B cell (primary cell): ENCODE results near the gene SETDB2.

ENCODE experiments used
- CTCF ChIP-seq: fragments of 200-600 bp; IDR thresholded peaks from one replicate; pipeline ENCODE4 v1.8.0; 2022; ENCODE audit warnings: antibody characterized with exemption, mild to moderate bottlenecking
- EZH2 ChIP-seq: IDR thresholded peaks from 2 replicates; pipeline ENCODE4 v1.6.1; 2012; ENCODE audit warnings: borderline replicate concordance, low read depth, mild to moderate bottlenecking, moderate library complexity, low read length; ENCODE audit not compliant: insufficient read depth, poor library complexity, severe bottlenecking

- TF ChIP-seq CTCF (no peak), EZH2 (no peak)
Measured at GRCh38 chr13:49395451-49395865, 48.6 kb upstream of the SETDB2 start.
